Suppressor macrophage (primary cell): Measurements from ENCODE around the gene TXNRD2.

Experiments
- DNase-seq, 4 experiments: peaks; one replicate each; pipeline ENCODE4 v3.0.0-alpha.2; 2020 to 2022

The TXNRD2 gene

DNA sequence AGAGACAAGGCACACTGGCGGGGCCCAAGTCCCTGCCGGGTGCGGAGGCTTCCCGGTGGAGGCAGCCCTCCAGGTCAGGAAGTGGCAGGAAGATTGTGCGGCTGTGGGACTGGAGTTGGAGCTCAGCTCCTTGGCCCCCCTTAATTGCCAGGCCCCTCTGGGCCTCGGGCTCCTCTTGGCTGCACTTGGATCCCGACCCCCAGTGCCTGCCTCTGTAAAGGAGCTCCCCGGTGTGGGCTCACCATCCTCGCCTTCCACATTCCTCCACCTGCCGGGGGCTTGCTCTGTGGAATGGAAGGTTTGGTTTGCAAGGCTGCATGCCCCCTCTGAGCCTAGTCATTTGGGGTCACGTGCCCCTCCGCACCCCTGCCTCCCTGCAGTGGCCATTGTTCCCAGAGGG, 38.1 kb downstream of the TXNRD2 start:
- no peak for DNase-seq

DNA sequence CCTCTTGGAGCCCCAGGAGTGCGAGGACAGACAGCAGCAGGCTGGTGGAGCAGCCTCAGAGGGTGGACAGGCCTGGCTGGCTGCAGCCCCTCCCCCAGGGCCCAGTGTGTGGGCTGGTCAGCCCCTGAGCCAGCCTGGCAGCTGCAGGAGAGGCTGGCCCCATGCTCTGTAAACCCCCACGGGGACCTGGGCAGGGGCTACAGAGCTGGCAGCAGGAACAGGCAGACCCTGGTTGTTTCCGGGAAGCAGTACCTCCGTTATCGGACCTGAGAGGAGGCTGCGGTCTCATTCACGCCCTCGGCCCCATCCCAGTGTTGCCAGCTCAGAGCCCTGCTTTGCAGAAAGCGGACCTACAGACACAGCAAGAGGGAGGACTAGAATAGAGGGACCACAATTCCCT, 38.6 kb downstream of the TXNRD2 start:
- no peak for DNase-seq

DNA sequence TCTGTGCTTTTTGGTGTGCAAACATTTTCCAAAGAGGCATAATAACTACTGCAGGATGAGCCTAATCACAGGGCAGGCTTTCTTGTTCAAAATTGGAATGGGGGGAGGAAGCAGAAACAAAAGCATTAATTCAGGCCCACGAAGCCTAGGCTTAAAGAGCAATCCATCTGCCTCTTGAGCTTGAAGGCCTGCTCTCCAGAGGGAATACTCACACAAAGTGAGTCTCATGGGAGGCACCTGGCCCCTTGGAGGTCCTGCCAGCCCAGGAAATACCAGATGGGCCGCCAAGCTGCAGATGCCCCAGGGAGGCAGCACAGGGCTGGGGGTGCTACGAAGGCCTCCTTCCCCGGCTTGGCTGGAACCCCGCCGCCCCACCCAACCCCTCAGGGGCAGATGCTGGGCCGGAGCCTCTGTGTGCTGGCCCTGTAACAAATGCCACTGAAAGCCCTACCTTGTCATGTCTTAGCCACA, 39.3 kb downstream of the TXNRD2 start:
- no peak for DNase-seq

DNA sequence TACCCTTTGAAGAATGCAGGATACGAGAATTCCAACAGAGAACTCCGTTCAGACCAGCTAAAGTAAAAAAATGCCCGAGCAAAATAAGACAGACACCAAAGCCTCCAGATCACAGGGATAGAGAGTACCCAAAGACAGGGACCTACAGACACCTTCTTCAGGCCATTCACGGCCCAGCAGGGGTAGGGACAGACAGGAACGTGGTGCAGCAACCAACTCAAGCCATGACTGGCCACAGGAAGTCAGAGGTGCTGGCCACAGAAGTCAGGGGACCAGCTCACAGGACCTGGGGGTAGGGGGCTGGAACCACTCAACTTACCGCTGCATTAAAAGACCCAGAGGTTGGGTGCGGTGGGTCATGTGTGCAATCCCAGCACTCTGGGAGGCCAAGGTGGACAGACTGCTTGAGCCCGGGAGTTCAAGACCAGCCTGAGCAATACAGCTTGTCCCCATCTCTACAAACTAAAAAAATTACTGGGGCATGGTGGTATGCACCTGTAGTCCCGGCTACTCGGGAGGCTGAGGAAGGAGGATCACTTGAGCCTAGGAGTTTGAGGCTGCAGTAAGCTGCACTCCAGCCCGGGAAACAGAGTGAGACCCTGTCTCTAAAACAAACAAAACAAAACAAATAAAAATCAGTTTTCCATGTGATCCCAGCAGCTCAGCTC, 39.9 kb downstream of the TXNRD2 start:
- DNase-seq = no peak

DNA sequence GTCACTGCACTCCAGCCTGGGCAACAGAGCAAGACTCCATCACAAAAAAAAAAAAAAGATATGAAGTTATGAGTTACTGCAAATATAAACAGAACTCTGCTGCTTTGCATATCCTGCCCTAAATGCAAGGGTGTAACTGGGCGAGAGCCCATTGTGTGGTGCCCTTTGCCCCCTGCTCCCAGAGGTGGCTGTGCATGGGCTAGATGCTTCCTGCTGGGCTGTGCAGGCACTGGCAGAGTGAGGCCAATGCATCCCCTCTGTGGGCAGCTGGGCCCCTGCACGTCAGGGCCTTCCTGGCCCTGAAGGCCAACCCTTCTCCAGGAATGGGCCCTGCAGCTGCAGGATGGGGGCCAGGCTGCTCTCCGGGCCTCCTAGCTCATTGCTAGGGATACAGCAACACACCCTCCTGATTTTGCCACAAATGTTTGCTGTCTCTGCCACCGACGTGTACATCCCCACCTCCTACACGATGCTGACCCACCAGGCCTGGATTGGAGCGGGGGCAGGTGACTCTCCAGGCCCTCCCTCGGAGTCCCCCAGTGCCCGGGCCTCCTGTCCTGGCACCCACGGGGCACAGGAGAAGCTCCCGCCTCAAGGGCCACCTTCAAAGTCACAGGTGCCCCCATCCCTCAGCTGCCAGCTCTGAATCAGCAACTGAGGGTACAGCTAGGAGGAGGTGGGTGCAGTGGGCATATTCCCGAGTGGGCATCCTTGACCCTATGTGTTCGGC, 40.7 kb downstream of the TXNRD2 start:
- no peak for DNase-seq

DNA sequence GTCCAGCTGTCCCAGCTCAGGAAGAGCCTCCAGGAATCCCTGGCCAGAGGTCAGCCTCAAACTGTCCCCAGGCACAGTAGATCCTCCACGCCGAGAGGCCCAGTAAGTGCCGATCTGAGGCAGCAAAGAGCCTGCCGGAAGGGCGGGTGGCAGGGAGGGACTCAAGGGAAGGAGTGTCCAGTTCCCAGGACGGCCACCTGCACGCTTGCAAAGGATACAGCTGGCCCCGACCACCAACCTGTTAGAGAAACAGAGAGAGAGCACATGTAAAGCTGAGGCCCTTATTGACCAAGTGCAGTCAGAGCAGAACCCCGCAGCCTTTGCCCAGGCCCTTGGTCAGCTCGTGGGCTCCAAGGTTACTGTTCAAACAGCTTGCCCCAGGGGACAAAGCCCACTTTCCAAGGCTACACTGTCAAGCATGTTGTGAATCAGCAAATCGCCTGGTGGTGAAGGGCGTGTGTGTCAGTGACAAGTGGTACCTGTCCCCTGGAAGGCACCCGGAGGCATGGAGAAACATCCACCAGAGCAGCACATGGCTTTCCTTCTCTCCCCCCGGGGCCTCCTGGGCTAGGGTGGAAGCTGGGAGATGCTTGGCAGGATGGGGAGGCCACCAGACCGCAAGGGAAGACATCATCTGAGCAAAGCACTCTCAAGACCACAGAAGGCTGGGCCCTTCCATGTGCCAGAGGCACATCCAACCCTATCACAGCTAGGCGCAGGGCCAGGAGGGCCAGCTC, 42.6 kb downstream of the TXNRD2 start:
- DNase-seq = no peak

DNA sequence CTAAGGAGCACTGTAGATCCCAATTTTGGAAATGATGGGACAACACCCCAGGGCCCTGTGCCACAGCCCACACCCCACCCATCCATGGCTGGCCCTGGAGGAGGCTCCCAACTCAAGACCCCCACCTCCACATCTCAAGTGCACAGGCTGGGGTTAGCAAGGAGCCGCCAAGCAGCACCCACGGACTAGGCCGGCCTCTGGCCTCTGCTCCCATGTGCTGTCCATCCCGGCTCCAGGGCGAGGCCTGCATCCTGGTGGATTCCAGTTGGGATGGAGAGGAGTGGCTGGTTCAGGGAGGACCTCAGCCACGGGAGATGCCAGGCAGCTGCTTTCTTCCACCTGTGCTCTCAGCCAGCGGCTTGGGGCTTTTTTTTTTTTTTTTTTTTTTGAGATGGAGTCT, 43.5 kb downstream of the TXNRD2 start:
- DNase-seq = no peak

DNA sequence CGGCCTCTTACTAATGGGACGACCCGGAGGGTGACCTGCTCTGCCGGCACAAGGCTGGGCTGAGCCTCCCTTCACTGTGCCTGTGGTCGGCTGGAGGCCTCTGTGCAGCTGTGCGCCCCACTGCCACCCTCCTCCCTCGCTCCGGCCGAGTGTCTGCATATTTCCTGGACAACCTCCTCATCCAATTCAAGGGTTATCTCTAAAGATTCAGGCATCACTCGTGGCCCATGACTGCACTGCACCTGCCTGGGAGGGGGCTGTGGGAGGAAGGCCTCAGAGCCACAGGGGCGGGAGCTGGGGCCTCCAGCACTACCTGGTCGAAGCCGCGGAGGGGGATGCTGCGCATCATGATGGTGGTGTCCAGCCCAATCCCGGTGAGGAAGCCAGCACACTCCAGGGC, 43.9 kb downstream of the TXNRD2 start:
- no peak for DNase-seq

DNA sequence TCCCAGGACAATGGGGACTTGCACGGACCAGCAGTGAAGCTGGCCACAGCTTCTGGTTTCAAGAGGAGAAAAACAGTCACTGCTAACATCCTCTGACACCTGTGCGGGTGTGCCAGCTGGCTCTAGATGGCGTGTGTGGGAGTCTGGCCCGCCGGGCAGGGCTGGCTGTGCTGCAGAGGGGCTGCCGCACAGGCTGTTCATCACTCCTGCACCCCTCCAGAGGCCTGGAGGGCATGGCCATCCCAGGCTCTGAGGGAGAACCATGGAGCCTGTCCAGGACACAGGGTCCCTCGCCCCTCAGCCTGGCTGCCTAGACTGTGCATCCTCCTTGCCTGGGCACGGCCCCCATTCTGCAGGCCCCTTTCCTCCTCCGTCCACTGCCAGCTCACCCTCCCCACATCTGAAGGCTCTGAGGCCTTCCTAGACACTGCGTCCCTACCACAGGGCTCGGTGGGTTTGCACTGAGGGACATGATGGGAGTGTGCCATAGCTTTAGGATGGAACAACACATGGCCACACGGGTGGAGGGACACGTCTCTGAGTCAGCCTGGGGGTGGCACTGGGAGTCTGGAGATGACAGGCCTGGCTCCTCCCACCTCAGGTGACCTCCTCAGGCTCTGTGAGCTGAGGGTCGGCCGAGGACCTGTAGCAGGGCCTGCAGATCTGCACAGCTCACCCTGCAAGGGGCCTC, 44.8 kb downstream of the TXNRD2 start:
- no peak for DNase-seq

DNA sequence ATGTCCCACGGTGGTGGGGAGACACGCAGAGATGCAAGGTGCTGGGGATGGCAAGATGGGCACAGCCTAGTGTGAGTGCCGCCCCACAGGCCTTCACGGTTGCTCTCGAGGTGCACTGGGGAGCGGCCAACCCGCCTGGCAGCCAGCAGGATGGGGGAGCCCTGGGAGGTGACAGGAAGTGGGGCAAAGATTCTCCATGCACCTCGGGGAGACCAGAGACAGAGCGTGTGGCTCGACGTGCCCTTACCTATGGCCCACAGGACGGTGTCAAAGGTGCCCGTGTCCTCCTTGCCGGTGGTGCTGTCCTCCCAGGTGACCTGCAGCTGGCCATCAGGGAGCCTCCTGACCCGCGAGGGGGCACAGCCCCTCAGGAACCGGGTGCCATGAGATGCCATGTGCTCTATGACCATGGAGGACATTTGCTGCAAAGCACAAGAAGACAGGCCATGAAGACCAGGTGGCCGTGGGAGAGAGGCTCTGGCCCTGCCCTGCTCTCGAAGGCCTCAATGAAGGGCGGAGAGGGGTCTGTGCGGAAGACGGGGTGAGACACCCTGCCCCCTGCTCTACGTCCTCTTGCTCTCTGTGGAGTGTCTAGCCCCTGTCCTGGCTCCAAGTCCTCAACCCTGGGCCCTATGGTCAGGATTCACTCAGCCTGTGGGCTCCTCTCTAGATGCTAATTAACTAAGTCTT, 46.3 kb downstream of the TXNRD2 start:
- DNase-seq = no peak

DNA sequence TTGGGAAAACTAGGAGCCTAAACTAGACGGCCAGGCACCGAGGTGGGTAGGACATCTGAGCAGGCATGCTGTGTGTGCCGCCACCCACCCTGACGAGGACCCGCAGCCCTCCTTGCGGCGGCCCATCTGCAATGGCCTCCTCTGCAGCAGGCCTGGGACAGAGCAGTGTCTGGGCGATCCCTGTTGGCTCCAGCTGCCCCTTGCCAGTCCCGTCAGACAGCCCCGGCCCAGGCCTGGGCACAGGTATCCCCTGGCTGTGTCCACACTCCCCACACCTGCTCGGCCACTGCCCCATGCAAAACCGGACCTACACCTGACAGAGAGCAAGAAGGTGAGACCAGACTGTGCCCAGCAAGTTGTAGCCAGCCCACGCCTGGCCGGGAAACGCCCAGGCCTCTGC, 48.3 kb downstream of the TXNRD2 start:
- no peak for DNase-seq

DNA sequence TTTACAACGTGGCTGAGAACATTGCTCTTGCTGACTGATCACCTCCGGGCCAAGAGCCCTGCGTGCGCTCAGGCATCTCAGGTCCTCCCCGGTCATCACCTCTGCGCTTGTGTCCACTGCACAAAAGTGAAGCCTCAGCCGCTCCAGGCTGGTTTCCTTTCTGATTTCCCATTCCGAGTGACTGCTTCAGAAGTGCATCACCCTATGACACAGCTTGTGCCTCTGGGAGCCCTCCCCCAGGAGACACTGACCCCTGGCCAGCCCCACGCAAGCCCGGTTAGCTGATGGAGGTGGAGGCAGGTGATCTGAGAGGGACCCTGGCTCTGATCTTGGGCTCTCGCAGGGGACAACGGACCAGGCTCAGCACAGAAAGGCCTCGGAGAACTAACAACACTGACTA, 48.7 kb downstream of the TXNRD2 start:
- DNase-seq = no peak

DNA sequence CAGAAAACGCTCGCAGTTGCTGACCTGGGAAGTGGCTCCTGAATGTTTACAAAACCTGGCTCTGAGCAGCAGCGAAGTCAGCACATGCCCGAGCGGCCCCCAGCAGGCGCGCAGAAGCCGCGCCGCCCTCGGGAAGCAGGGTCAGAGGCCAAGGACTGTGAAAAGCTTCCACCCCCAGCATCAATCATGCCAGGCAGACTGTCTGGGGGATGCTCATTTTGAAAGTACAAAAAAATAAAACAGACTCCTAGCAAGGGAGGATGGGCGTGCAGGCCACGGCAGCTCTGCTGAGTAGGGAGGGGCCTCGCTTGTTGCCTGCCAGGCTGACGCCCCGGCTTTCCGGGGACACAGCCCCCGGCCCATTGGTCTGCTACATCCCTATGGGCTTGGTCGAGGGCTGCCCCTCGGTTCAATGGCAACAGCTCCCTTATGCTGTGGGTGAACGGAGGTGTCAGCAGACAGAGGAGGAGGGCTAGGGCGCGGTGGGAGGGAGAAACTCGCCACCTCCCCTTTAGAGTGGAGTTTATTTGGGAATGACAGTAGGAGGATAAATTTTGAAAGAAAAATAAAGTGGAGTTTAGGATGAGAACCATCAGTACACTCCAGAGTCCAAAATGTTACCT, 49.2 kb downstream of the TXNRD2 start:
- DNase-seq = no peak

DNA sequence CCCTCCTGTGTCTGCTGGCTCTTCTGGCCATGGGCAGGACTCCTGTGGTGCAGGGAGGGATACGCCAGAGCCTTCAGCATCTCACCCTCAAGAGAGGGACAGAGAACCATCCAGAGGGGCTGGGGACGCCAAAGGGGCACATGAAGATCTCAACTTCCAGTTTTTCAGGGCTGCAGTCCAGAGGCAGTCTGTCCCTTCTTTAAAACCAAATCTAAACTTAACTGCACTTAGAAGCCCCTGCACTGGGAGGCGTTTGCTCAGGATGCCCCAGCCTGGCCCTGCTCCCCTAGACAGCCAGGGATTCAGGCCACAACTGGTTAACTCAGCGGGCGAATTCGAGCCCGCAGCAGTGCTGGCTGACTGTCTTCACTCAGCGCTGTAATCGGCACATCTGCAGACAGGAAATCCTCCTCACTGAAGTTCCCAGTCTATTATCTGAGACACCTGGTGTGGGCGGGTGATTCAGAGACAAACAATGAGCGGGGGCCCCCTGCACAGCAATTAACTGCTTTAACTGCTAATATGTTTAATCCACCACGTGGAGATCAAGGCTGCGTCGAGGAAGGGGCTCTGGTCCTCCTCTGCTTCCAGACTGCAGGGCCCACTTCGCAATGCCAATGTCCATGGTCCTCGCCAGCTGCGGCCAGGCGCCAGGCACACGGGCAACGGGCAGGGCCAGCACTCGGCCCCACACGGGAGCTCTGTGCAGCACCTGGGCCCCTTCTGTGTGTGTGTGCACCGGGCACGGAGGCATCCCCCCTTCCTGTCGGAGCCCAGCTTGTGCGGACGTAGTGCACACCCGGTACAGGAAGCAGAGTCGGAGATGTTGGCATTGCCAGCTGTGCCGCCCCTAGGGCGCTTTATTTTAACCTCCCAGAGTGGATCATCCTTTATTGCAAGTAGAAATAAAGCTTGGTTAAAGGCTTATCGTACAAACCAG, 50.0 kb downstream of the TXNRD2 start:
- peak; percentile 20 to 54 (median 50) for DNase-seq

DNA sequence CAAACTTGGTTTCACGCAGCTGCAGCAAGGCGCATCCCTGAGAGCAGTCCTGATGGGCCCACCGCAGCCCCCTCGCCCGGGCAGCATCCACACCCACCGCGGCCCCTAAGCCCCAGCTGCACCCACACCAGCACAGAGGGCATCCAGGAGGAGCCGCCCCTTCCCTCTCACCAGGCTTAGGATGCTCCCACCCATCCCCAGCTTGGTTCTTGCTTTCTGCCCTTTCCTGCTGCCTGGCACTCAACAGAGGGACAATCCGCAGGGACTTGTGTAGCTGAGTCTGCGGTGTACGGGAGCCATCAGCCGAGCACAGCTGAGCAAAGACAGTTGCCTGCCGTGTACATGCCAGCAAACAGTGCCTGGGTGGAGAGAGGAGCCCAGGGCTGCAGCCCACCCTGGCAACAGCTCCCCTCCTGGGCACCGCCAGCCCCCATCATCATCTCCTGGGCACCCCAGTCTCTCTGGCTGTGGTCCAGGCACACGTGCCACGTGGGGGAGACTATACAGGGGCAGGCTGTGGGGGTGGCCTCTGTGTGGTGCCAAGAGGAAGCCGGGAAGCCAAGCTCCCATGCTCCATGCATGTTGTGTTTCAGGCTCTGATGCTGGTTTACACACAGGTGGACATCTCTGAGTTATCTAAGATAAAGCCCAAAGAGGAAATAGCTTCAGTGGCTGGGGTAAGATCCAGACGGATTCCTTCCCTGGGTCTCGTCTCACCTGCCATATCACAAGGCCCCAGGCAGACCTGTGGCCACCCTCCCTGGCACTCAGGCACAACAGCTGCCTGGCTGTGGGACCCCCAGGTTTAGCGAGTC, 50.9 kb downstream of the TXNRD2 start:
- no peak for DNase-seq

DNA sequence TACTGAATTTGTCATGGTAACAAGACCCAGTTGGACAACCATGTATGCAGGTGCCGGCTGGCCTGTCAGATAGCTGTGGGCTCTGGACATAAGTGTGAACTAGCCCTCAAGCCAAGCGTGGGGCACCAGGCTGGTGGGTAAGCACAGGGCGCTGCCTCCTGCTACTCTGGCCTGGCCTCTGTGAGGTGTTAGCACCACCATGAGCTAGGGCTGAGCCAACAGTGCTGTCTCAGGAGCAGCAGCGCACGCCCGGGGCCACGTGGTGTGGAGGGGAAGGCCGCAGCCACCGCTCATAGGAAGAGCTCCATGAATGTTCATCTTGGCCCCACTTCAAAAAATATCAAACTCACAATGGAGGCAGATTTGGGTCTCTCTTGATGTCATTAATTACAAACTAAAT, 51.7 kb downstream of the TXNRD2 start:
- DNase-seq = no peak

DNA sequence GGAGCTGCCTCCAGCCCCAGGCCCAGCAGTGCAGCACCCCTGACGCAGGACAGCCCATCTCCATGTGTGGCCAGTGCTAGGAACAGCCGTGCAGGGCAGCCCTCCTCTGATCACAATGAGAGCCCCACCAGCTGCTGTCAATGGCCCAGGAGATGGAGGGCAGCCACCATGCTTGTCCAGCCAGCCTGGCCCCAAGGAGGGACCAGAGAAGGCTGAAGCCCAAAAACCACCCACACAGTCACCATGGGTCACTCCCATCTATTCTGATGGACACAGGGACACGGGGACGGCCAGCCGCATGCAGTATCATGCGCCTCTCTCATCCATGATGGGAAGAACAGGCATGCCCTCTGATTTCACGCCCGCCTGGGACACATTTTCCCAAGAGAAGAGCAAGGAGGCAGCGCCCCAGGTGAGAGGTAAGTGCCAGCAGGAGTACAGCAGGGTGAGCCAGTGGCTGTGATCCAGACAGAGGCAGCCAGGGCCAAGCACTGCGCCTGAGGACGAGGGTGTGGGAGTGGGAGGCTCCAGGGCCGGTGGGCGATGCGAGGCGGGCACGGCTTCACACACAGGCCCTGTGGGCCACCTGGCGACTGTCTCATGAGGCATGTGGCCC, 53.4 kb downstream of the TXNRD2 start:
- DNase-seq = no peak

DNA sequence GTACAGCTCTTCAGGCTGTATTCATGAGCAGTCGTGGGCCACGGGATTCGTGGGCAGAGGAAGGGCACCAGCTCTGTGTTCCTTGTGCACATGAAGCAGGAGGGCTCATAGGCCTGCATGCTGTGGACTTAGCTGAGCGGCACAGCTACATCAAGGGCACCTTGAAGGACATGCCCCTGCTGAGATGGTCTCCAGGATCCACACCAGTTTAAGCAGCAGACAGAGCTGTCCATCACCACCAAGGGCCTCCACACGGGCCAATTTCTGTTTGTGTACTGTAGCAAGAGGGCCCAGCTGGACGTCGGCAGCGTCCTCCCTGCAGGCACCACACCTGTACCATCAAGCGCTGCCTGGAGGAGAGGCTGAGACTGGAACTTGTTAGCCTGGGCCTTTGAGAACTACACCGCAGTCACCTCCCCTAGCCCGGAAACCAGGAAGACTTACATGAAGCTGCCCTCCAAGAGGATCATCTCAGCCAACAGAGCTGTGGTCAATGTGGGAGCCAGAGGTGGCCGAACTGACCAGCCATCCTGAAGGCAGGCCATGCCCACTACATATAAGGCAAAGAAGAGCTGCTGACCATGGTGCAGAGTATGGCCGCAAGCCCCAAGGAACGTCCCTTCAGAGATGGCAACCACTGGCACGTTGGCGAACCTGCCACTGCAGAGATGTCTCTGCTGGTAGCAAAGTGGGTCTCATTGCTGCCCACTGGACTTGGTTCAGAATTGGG, 54.2 kb downstream of the TXNRD2 start:
- peak in 1 of 4 experiments; percentile 62 for DNase-seq
